GM20000 (cell line): ENCODE results near the gene CCNY.

ENCODE experiments used
- DNase-seq: peaks from one replicate; pipeline ENCODE4 v3.0.0; 2012; ENCODE audit warnings: low spot score
- CTCF ChIP-seq: IDR thresholded peaks from 2 replicates; pipeline ENCODE4 v1.5.1; 2012; ENCODE audit warnings: mild to moderate bottlenecking, control low read depth; ENCODE audit errors: extremely low read depth, missing control alignments

The CCNY gene

GRCh38 chr10:35585903-35586535, 249.7 kb downstream of the CCNY start:
- no peak for DNase-seq
- TF ChIP-seq CTCF = no peak

- no peak for DNase-seq
- TF ChIP-seq CTCF = no peak
Measured at GRCh38 chr10:35588836-35589235, 252.5 kb downstream of the CCNY start.

GRCh38 chr10:35592441-35592840, 256.1 kb downstream of the CCNY start:
- DNase-seq = no peak
- TF ChIP-seq CTCF = no peak

GRCh38 chr10:35594115-35595079, 258.1 kb downstream of the CCNY start:
- DNase-seq = no peak

GRCh38 chr10:35595106-35595505, 258.8 kb downstream of the CCNY start:
- DNase-seq = no peak
- no peak for TF ChIP-seq CTCF

More at GRCh38 chr10:35594115-35595079, 258.1 kb downstream of the CCNY start:
- no peak for TF ChIP-seq CTCF

- TF ChIP-seq CTCF = no peak
- no peak for DNase-seq
Measured at GRCh38 chr10:35598379-35598778, 262.1 kb downstream of the CCNY start.

- no peak for DNase-seq
- TF ChIP-seq CTCF = no peak
Measured at GRCh38 chr10:35600193-35600592, 263.9 kb downstream of the CCNY start.
